HepG2 (cell line): ENCODE measurements around the gene FGF10. TPM values are rescaled to one million over a fixed set of nuclear protein-coding genes. Genes with fewer than 3 reads are reported as not detected.

ENCODE experiments used
- ATAC-seq: fragments of 200-7000 bp; cut with Tn5 transposase; 3 replicates; pipeline ENCODE4 v1.9.1; 2020; ENCODE audit warnings: mild to moderate bottlenecking, moderate library complexity
- BruUV-seq: library from RNA; stranded (reverse); fragments of 400-500 nt; replicated peaks from 2 replicates; lab custom pipeline; 2021; lab: Mats Ljungman, UMichigan
- CTCF ChIA-PET: fragments of 300-600 bp; formaldehyde crosslinking; extraction: SDS; loops from one replicate; lab custom pipeline; 2021; ENCODE audit warnings: low total read pairs, inconsistent platforms, low intra/inter-chr PET ratio; lab: Yijun Ruan, JAX
- POLR2A ChIA-PET: fragments of 350-600 bp; sonication (Branson Sonifier 250); formaldehyde crosslinking; loops from one replicate; lab custom pipeline; 2020; ENCODE audit warnings: antibody characterized with exemption, inconsistent platforms; lab: Yijun Ruan, JAX
- DNase-seq: peaks from one replicate; pipeline ENCODE4 v3.0.0-alpha.2; 2015; ENCODE audit warnings: low spot score
- FAIRE-seq: peaks from 3 replicates; lab custom pipeline; 2011; peaks lifted over from hg19 to GRCh38; lab: Jason Lieb, UNC
- H2AFZ ChIP-seq: one replicate; pipeline ENCODE4 v1.6.1; 2011; ENCODE audit warnings: low read length, inconsistent platforms
- H3K27ac ChIP-seq: fragments of 300-600 bp; 3 replicates; pipeline ENCODE4 v1.8.0; 2011; ENCODE audit warnings: mixed run types, mild to moderate bottlenecking, mixed read lengths, low read length, inconsistent platforms; ENCODE audit not compliant: insufficient read depth; ENCODE audit errors: extremely low read length
- H3K27me3 ChIP-seq, 2 experiments: fragments of 200-600 bp in 1 of 2; 2 replicates in 1 of 2; 3 replicates in 1 of 2; pipeline versions ENCODE4 v1.6.0 to v1.8.0; 2011; ENCODE audit warnings: low read length in 2 of 2, mild to moderate bottlenecking in 2 of 2, moderate library complexity in 2 of 2, inconsistent platforms in 1 of 2; ENCODE audit not compliant: insufficient read depth in 2 of 2, control insufficient read depth in 1 of 2
- H3K36me3 ChIP-seq, 2 experiments: fragments of 200-600 bp in 1 of 2; replicated peaks in 1 of 2; 2 replicates in 1 of 2; 3 replicates in 1 of 2; pipeline versions ENCODE4 v1.5.1 to v1.8.0; 2011; ENCODE audit warnings: low read length in 2 of 2, inconsistent platforms in 1 of 2; ENCODE audit not compliant: insufficient read depth in 2 of 2, control insufficient read depth in 1 of 2
- H3K4me1 ChIP-seq: 2 replicates; pipeline ENCODE4 v1.5.1; 2012; ENCODE audit warnings: low read length, inconsistent platforms; ENCODE audit not compliant: insufficient read depth
- H3K4me2 ChIP-seq: 2 replicates; pipeline ENCODE4 v1.6.0; 2011; ENCODE audit warnings: low read depth, low read length, inconsistent platforms
- H3K4me3 ChIP-seq, 3 experiments: fragments of 200-600 bp in 1 of 3; sonication (generic), shearing (Covaris generic) in 1 of 3; replicated peaks in 1 of 3; 2 replicates each; pipeline ENCODE4 v1.5.1; 2011 to 2016; ENCODE audit warnings: low read length in 3 of 3, inconsistent platforms in 2 of 3, low read depth in 2 of 3, mild to moderate bottlenecking in 2 of 3, control low read depth in 1 of 3, mixed read lengths in 1 of 3; ENCODE audit not compliant: insufficient read depth in 1 of 3
- H3K79me2 ChIP-seq: one replicate; pipeline ENCODE4 v1.6.1; 2011; ENCODE audit warnings: low read length, inconsistent platforms; ENCODE audit not compliant: insufficient read depth
- H3K9ac ChIP-seq: 2 replicates; pipeline ENCODE4 v1.6.0; 2011; ENCODE audit warnings: mild to moderate bottlenecking, low read depth, low read length, inconsistent platforms; ENCODE audit not compliant: insufficient read depth
- H3K9me3 ChIP-seq: 2 replicates; pipeline ENCODE4 v1.5.1; 2012; ENCODE audit warnings: mild to moderate bottlenecking, low read length
- H4K20me1 ChIP-seq: 2 replicates; pipeline ENCODE4 v1.6.0; 2011; ENCODE audit warnings: inconsistent platforms, mild to moderate bottlenecking, low read length, moderate library complexity; ENCODE audit not compliant: insufficient read depth
- ATF1 ChIP-seq: IDR thresholded peaks from 2 replicates; pipeline ENCODE4 v1.6.1; 2016; ENCODE audit warnings: mild to moderate bottlenecking, control low read depth
- BCL6 ChIP-seq: IDR thresholded peaks from 2 replicates; pipeline ENCODE4 v1.6.1; 2016; ENCODE audit warnings: missing genetic modification reagents, missing compliant biosample characterization
- FOXO1 ChIP-seq: sonication (generic); formaldehyde crosslinking; IDR thresholded peaks from 2 replicates; pipeline ENCODE4 v1.4.0; 2020; ENCODE audit warnings: missing genetic modification reagents
- HHEX ChIP-seq: IDR thresholded peaks from 2 replicates; pipeline ENCODE4 v1.6.1; 2016; ENCODE audit warnings: control low read depth
- IRF2 ChIP-seq: IDR thresholded peaks from 2 replicates; pipeline ENCODE4 v1.6.1; 2018; ENCODE audit warnings: missing genetic modification reagents, missing compliant biosample characterization
- LCORL ChIP-seq, 2 experiments: fragments of 450-650 bp in 1 of 2; sonication (generic) in 1 of 2; formaldehyde crosslinking in 1 of 2; IDR thresholded peaks; 2 replicates each; pipeline versions ENCODE4 v1.5.0 to v1.6.1; 2017 to 2020; ENCODE audit warnings: antibody characterized with exemption in 1 of 2, missing genetic modification reagents in 1 of 2
- RBM22 ChIP-seq: fragments of 200-400 bp; formaldehyde crosslinking; optimal IDR thresholded peaks from 2 replicates; pipeline ENCODE3; 2017; ENCODE audit warnings: mild to moderate bottlenecking, low read length, moderate library complexity
- RNF219 ChIP-seq: sonication (generic); formaldehyde crosslinking; IDR thresholded peaks from 2 replicates; pipeline ENCODE4 v1.5.0; 2020; ENCODE audit warnings: mild to moderate bottlenecking, missing genetic modification reagents
- SKIL ChIP-seq: sonication (generic); formaldehyde crosslinking; IDR thresholded peaks from 2 replicates; pipeline ENCODE4 v1.8.0; 2022; ENCODE audit warnings: missing genetic modification reagents, mild to moderate bottlenecking, moderate library complexity, borderline replicate concordance
- ZEB1 ChIP-seq: IDR thresholded peaks from 2 replicates; pipeline ENCODE4 v1.6.1; 2012; ENCODE audit warnings: mild to moderate bottlenecking, low read depth, inconsistent platforms; ENCODE audit not compliant: insufficient replicate concordance
- ZNF292 ChIP-seq: sonication (generic); formaldehyde crosslinking; IDR thresholded peaks from 2 replicates; pipeline ENCODE4 v1.8.1; 2022; ENCODE audit warnings: mild to moderate bottlenecking, low read depth, missing genetic modification reagents, borderline replicate concordance
- ZNF460 ChIP-seq: sonication (generic); formaldehyde crosslinking; IDR thresholded peaks from 2 replicates; pipeline ENCODE4 v1.5.1; 2020; ENCODE audit warnings: missing genetic modification reagents, mild to moderate bottlenecking, borderline replicate concordance
- ZNF687 ChIP-seq: sonication (generic); formaldehyde crosslinking; IDR thresholded peaks from 2 replicates; pipeline ENCODE4 v1.5.1; 2020; ENCODE audit warnings: mild to moderate bottlenecking, missing genetic modification reagents, moderate library complexity
- ZNF792 ChIP-seq: IDR thresholded peaks from 2 replicates; pipeline ENCODE4 v1.6.1; 2016
- WGBS: methylation state at CpG from one replicate; pipeline ENCODE4 v1.1.6; 2017; ENCODE audit warnings: low lambda C conversion rate; 5-methylcytosine and 5-hydroxymethylcytosine counted together
- in situ Hi-C: cut with HindIII; loops from 2 replicates; pipeline ENCODE4 v1.10.0; 2017; ENCODE audit warnings: low pct_unique_long_range_greater_than_20kb; ENCODE audit not compliant: extremely low pct_ligation_motif_present
- intact Hi-C: fragments of 100-400 bp; cut with micrococcal nuclease; formaldehyde crosslinking; loops from one replicate; pipeline ENCODE4 v1.10.0; 2022; ENCODE audit not compliant: unreplicated experiment
- polyA plus RNA-seq, 8 experiments: library from polyadenylated mRNA; depleted of rRNA in 3 of 8; stranded (reverse) in 7 of 8; unstranded in 1 of 8; fragments of >200 nt; fragmentation: Illumina TruSeq in 4 of 8; extraction: Trizol in 4 of 8; gene quantifications; 2 replicates each; pipeline versions ENCODE4 v1.2.1 to v1.2.3, GENCODE V29; 2011 to 2016; ENCODE audit warnings: low read depth in 4 of 8, missing spikeins in 1 of 8, mixed read lengths in 1 of 8; ENCODE audit not compliant: insufficient read depth in 1 of 8
- total RNA-seq, 5 experiments: library from RNA; depleted of rRNA; stranded (reverse); fragments of >200 nt; fragmentation: Illumina TruSeq; extraction: Trizol; gene quantifications; 2 replicates each; pipeline ENCODE4 v1.2.3, GENCODE V29; 2016; ENCODE audit warnings: low read depth in 1 of 5

FGF10 gene
- total and polyA plus RNA-seq, 2 of the 13 experiments (the other 11 are each of a cell fraction or from before 2014, with no cell fraction given), result not detected

- Histone ChIP-seq H3K4me3 (no peak overlapping the region), H3K27me3 (no peaks in the 10 kb centered on the region), H4K20me1 (no peaks in the 10 kb centered on the region), H2AFZ (no peak overlapping the region), H3K79me2 (no peaks in the 10 kb centered on the region), H3K4me1 (no peaks in the 10 kb centered on the region), H3K27ac (no peak overlapping the region), H3K9me3 (no peaks in the 10 kb centered on the region), H3K9ac (no peak overlapping the region), H3K36me3 (no peaks in the 10 kb centered on the region), H3K4me2 (no peak overlapping the region)
- in situ Hi-C loops (no loop called here), intact Hi-C loops (no loop called here)
- ChIA-PET POLR2A (no interaction called here), CTCF (no interaction called here)
- FAIRE-seq (no peak), DNase-seq (no peak), ATAC-seq (no peak)
- 27% methylated on average over 1 of the region's 1 CpG for WGBS
- no TSS peak for BruUV-seq
- TF ChIP-seq ZNF460 (CRISPR knock-in tag) (no peak), IRF2 (CRISPR knock-in tag) (no peak), FOXO1 (CRISPR knock-in tag) (no peak), ZNF792 (CRISPR knock-in tag) (no peak), BCL6 (CRISPR knock-in tag) (no peak), LCORL (IDR thresholded peaks at IDR 0.05) (no peak), LCORL (CRISPR knock-in tag; IDR thresholded peaks at IDR 0.05) (no peak), ZNF292 (CRISPR knock-in tag) (no peak), ZNF687 (CRISPR knock-in tag) (no peak), RBM22 (no peak), HHEX (CRISPR knock-in tag) (no peak), ATF1 (CRISPR knock-in tag) (no peak), SKIL (CRISPR knock-in tag) (no peak), RNF219 (CRISPR knock-in tag) (no peak), ZEB1 (no peak)
Measured at GRCh38 chr5:44300551-44300950, 88.7 kb downstream of the FGF10 start.
